Natural killer cell treated with Interleukin-12 subunit alpha and Interleukin-12 subunit beta and Interleukin-15 and Interleukin-18, amount 100 ng/mL, for 72 hours (primary cell): ENCODE data around the gene RUNDC3A. TPM values are rescaled to one million over a fixed set of nuclear protein-coding genes. Genes with fewer than 3 reads are reported as not detected.

Source experiments
- ATAC-seq, 2 donors: fragments of 150-1000 bp; cut with Tn5 transposase in 1 of 2; sonication (Bioruptor Pico), chemical (Tn5 transposase) in 1 of 2; 2 replicates each; pipeline ENCODE4 v1.10.0; 2021
- DNase-seq: peaks from one replicate; pipeline ENCODE4 v3.0.0; 2022; ENCODE audit warnings: low spot score
- H3K27ac Mint-ChIP-seq, 2 donors: 1 replicate in 1 of 2; 2 replicates in 1 of 2; pipeline ENCODE4 v1.8.0; 2022; ENCODE audit warnings: mixed read lengths in 2 of 2, mild to moderate bottlenecking in 1 of 2, moderate library complexity in 1 of 2
- H3K27me3 Mint-ChIP-seq, 2 donors: 1 replicate in 1 of 2; 2 replicates in 1 of 2; pipeline ENCODE4 v1.8.0; 2022; ENCODE audit warnings: mixed read lengths in 2 of 2
- H3K36me3 Mint-ChIP-seq: one replicate; pipeline ENCODE4 v1.8.0; 2022; ENCODE audit warnings: mixed read lengths
- H3K4me1 Mint-ChIP-seq, 2 donors: 1 replicate in 1 of 2; 2 replicates in 1 of 2; pipeline ENCODE4 v1.8.0; 2022; ENCODE audit warnings: low read depth in 2 of 2, mixed read lengths in 2 of 2, mild to moderate bottlenecking in 1 of 2
- H3K4me3 Mint-ChIP-seq: one replicate; pipeline ENCODE4 v1.8.0; 2022; ENCODE audit warnings: mixed read lengths
- H3K9me3 Mint-ChIP-seq: 2 replicates; pipeline ENCODE4 v1.8.0; 2022; ENCODE audit warnings: mixed read lengths
- total RNA-seq, 2 donors: library from RNA; stranded (reverse); gene quantifications; one replicate each; pipeline ENCODE4 v1.2.3, GENCODE V29; 2022

The RUNDC3A gene
- under 1 TPM in 1 of 2 donors, not detected in 1; 0.48 TPM for total RNA-seq

DNA sequence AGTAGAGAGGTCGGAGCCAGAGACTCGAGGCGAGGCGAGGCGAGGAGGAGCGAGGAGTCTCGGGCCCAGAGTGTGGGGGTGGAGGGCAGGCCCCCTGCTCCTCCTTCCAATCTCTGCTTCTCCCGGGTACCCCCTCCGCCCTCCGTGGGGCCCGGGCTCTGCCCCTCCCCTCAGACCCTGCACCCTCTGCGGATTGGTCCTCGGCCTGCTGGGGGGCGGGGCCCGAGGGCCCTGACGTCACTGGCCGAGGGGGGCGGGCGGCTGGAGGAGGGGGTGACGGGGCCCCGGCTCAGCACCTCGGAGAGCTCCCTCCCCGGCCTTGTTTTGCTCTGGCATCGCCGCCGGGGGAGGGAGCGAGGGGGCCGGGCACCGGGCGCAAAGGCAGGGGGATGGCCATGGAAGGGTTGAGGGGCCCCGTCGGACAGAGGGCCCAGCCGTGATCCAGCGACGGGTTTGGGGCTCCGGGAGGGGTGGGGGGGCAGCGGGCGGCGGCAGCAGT, at the start of gene RUNDC3A:
Gene RUNDC3A (plus strand): TSS at position 282 of the 499 bp plus-strand sequence. CDS start 232 bp downstream, outside the sequence.
- Mint-ChIP-seq H3K4me1 (peaks cover 16 to 20% of the 10 kb centered on the region in 2 donors), H3K36me3 (no peaks in the 10 kb centered on the region), H3K4me3 (peak within 1 kb of the TSS; percentile 44), H3K27me3 (peaks cover 22 to 23% of the 10 kb centered on the region in 2 donors), H3K27ac (no peak within 1 kb of the TSS), H3K9me3 (no peaks in the 10 kb centered on the region)
- peak; percentile 90 to 95 for ATAC-seq
- peak; percentile 81 for DNase-seq

DNA sequence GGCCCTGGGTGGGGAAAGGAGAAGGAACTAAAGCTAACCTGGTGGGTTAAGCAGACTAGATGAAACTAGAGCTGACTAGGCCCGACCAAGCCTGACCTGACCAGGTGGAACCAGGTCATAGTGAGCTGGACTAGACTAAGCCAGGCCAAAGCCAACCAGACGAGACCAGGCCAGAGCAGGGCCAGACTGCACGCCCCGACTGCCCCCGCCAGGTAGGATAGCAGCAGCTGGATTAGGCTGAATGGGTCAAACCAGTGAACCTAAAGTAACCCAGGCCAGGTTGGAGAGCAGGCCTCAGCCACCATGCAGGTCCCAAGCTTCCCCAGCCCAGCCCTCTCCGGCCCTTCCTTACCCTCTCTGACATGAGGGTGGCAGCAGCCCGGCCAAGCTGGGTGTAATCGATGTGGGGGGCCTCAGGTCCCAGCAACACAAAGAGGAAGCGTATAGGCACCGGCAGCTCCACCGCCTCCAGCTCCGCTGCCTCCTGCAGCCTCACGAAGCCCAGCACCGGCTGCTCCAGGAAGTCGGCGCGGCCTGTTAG, 49.5 kb upstream of the RUNDC3A start:
- DNase-seq = no peak
- Mint-ChIP-seq H3K27me3 (peaks cover 4 to 8% of the 10 kb centered on the region in 2 donors), H3K36me3 (no peaks in the 10 kb centered on the region), H3K4me3 (no peak overlapping the region), H3K9me3 (no peaks in the 10 kb centered on the region), H3K4me1 (no peaks in the 10 kb centered on the region), H3K27ac (no peak overlapping the region)
- peak in 1 of 2 donors; percentile 6 for ATAC-seq

DNA sequence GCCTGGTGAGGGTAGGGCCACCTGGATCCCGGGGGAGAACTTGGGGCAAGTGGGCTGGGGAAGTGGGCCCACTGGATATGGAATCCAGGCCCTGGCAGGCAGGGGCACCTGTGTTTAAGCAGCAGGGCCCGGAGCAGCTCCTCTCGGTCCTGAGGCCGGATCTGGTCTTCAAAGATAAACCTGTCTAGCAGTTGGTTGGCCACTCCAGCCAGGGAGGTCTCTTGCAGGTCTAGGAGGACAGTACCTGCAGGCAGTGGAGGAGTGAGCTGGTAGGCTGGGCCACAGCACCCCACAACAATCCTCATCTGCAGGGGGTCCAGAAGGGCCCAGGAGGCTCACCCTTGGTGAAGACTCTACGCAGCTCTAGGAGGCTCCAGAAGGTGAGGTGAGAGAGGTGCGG, 48.1 kb upstream of the RUNDC3A start:
- Mint-ChIP-seq H3K4me3 (no peak overlapping the region), H3K4me1 (no peaks in the 10 kb centered on the region), H3K27ac (no peak overlapping the region), H3K27me3 (peaks cover 4 to 8% of the 10 kb centered on the region in 2 donors), H3K9me3 (no peaks in the 10 kb centered on the region), H3K36me3 (no peaks in the 10 kb centered on the region)
- DNase-seq (no peak), ATAC-seq (no peak)

DNA sequence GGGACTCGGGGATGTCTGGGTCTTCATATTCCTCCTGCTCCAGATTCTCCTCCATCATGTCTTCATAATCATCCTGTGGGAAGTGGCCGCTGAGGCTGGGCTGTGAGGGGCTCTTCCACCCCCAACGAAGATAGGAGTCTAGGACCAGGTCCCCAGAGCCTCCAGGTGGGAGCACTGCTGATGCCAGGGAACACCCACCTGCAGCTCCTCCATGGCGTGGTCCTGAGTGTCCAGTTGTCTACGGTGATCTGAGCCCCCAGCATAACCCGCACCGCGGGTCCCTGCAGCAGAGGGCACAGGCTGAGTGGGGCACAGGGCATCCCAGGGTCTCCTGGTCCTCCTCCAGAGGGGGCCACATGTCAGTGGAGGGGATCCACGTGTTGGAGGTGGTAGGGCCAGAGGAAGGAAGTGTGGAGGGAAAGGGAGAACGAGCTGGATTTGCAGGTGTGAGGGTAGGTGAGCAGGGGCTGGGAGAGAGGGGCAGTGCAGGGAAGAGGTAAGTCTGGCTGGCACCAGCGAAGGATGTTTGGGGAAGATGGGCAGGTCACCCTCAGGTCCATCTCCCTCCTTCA, 45.7 kb upstream of the RUNDC3A start:
- Mint-ChIP-seq H3K4me3 (no peak overlapping the region), H3K4me1 (no peaks in the 10 kb centered on the region), H3K36me3 (no peaks in the 10 kb centered on the region), H3K27me3 (no peaks in the 10 kb centered on the region), H3K27ac (no peak overlapping the region), H3K9me3 (no peaks in the 10 kb centered on the region)
- DNase-seq (no peak), ATAC-seq (no peak)

DNA sequence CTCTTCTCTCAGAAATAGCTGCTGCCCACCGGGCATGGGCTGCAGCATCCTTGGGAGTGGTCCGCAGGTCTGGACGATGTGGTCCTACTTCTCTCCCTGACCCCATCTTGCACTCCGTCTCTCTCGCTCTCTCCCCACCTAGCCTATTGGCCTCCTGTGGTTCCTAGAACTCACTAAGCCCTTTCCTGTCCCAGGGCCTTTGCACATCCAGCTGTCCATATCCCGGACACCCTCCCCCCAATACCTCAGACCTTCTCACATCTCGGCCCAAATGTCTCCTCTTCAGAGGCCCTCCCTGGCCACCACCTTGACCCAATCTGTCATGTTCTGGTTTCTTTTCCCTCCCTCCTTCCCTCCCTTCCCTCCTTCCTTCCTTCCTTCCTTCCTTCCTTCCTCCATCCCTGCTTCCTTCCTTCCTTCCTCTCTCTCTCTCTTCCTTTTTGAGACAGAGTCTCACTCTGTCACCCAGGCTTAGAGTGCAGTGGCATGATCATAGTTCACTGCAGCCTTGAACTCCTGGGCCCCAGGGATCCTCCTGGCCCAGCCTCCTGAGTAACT, 45.0 kb upstream of the RUNDC3A start:
- H3K4me1 Mint-ChIP-seq = no peaks in the 10 kb centered on the region
- H3K9me3 Mint-ChIP-seq = no peaks in the 10 kb centered on the region
- H3K27me3 Mint-ChIP-seq = no peaks in the 10 kb centered on the region
- ATAC-seq = no peak
- H3K4me3 Mint-ChIP-seq = no peak overlapping the region
- H3K27ac Mint-ChIP-seq = peak overlapping the region in 1 of 2 donors; percentile 28
- no peak for DNase-seq
- no peaks in the 10 kb centered on the region for H3K36me3 Mint-ChIP-seq

DNA sequence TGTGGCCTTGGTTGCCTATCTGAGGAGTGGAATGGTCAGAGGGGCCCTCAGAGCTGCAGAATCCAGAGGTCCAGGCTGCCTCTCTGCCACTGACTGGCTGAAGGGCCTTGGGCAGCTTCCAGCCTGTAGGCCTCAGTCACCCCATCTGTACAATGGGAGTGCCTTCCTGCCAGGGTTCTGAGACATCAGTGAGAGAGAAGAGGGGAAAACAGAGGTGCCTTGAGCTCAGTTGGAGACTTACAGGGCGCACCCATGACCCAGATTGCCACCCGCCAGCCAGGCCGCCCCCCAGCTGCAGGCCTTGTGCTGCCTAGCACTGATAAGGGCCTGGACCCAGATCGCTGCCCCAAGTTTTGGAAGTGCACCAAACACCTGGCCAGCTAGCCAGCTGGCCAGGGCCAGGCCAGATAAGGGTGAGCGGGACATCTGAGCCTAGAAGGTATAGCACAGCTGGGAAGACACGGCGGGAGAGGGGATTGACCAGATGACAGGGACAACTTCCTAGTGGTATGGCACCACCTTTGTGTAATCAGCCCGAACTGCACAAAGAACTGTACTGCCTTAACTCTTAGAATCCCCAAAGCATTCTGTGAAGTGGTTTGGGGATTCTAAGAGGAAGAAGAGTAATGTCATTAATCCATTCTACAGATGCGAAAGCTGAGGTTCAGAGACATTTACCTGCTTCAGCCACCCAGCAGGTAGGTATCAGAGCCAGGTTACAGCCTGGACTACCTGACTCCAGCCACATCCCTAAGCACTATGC, 41.8 kb upstream of the RUNDC3A start:
- H3K27ac Mint-ChIP-seq = no peak overlapping the region
- no peak overlapping the region for H3K4me3 Mint-ChIP-seq
- H3K4me1 Mint-ChIP-seq = no peaks in the 10 kb centered on the region
- H3K36me3 Mint-ChIP-seq = no peaks in the 10 kb centered on the region
- no peaks in the 10 kb centered on the region for H3K27me3 Mint-ChIP-seq
- no peaks in the 10 kb centered on the region for H3K9me3 Mint-ChIP-seq
- DNase-seq (no peak), ATAC-seq (no peak)

DNA sequence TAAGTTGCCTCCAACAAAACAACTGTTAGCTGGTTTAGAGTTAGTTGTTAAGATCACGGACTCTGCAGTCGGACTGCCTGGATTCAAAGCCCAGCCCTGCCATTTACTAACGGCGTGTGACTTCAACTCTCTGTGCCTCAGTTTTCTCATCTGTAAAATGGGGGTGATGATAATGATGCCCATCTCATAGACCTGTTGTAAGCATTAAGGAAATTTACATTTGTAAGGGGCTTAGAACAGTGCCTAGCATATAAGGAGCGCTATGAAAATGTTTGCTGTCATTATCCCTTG, 41.3 kb upstream of the RUNDC3A start:
- ATAC-seq = no peak
- DNase-seq = no peak
- Mint-ChIP-seq H3K4me3 (no peak overlapping the region), H3K36me3 (no peaks in the 10 kb centered on the region), H3K27me3 (no peaks in the 10 kb centered on the region), H3K27ac (no peak overlapping the region), H3K9me3 (no peaks in the 10 kb centered on the region), H3K4me1 (no peaks in the 10 kb centered on the region)

DNA sequence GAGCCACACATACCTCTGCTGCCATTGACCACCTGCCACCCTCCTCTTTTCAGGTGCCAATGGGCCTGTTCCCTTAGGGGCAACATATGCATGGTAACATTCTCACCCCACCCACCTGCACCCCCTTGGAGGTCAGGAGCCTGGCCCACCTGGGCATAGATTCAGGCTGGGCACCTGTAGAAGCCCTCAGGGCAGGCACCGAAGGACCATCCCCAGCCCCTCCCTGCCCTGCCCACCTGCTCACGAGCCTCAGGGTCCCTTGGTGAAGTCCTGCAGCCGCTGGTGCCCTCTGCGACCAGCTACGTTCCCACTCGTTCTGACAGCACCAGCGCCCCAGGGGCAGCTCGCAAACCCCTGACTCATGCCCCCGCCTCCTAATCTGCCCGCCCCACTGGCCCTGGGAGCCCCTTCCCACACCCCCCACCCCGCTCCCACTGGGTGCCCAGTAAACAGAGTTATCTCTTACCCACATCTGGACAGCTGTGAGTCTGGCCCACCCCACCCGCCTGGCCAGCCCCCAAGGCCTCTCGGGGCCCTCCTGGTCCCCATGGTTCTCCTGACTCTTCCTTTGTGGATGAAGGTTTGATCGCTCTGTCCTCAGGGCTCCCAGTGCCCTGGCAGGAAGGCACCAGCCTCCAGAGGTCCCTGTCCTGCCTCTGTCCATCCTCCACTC, 40.4 kb upstream of the RUNDC3A start, which contains the start of gene SLC4A1:
Gene SLC4A1 (minus strand): TSS at position 318 of the 673 bp plus-strand sequence. CDS start 5,269 bp downstream, outside the sequence.
- H3K9me3 Mint-ChIP-seq = no peaks in the 10 kb centered on the region
- H3K4me3 Mint-ChIP-seq = no peak within 1 kb of the TSS

DNA sequence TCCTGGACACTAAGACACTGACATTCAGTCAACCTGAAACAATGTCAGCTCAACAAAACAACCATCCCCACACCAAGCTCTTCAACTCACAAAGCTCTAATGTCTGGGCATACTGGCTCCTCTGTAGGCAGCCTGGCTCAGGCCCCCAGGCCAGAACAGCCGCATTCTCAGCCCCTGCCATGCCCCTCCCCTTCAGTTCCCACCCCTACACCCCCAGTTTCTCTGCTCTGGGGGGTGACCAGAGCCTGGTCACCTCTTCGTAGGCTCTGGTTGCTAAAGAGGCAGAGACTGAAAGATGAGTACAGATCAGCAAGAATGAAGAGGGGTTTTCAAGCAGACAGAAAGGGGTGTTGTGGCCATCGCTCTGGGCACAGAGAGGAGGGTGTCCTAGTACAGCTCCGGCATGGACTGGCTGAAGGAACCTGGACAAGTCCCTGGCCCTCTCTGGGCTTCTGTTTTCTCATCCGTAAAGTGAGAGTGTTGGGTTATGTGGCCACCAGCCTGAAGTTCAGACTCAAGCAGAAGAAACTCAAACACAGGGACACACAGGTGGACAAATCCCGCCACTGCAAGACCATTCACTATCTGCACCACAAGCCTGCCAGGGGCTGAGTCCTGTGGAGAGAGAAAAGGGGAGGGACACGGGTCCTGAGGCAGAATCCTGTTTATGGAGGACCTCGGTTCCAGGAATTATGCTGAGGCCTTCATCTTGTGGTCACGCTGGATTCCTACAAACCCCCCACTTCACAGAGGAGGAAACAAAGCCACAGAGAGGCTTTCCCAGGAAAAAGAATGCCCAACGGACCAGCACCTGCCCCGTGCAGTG, 39.5 kb upstream of the RUNDC3A start:
- no peaks in the 10 kb centered on the region for H3K9me3 Mint-ChIP-seq
- DNase-seq = no peak
- no peaks in the 10 kb centered on the region for H3K4me1 Mint-ChIP-seq
- ATAC-seq = no peak
- H3K36me3 Mint-ChIP-seq = no peaks in the 10 kb centered on the region
- peak overlapping the region in 1 of 2 donors; percentile 5 for H3K27ac Mint-ChIP-seq
- H3K27me3 Mint-ChIP-seq = no peaks in the 10 kb centered on the region
- H3K4me3 Mint-ChIP-seq = no peak overlapping the region

More for the DNA sequence above, 40.4 kb upstream of the RUNDC3A start, which contains the start of gene SLC4A1:
- ATAC-seq (no peak), DNase-seq (no peak)
- Mint-ChIP-seq H3K27me3 (no peaks in the 10 kb centered on the region), H3K27ac (peak within 1 kb of the TSS in 1 of 2 donors; percentile 5), H3K36me3 (no peaks in the 10 kb centered on the region), H3K4me1 (no peaks in the 10 kb centered on the region)

DNA sequence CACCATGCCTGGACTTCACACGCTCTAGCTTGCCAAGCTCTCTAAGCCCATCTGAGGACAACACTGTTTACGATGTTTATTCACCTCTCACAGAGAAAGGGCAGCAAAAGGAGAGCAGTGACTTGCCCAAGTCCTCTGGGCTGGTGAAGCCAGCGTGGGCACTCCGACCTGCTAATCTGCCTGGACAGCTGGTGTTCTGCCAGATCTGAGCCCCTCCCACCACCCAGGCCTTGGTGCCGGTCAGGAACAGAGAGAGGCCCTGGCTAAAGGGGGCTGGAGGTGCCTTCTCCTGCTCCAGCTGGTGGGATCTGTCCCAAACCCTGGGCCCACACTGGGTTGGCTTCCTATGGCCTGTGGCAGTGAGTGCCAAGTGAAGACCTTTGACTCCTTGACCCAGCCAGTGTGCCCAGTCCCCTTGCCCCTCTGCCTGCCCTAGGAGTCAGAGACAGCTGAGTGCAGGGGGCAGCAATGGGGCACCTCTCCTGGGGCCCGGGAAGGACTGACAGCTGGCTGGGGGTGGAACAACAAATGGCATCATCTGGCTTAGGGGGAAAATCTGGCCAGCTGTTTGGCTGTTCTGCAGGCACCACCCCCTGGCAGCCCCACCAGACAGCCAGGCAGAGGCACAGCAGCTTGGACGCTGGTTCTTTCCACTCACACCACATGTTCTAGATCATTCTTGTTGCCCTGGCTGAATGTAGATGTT, 38.7 kb upstream of the RUNDC3A start:
- no peaks in the 10 kb centered on the region for H3K36me3 Mint-ChIP-seq
- DNase-seq (no peak), ATAC-seq (no peak)
- no peak overlapping the region for H3K27ac Mint-ChIP-seq
- no peaks in the 10 kb centered on the region for H3K27me3 Mint-ChIP-seq
- H3K9me3 Mint-ChIP-seq = no peaks in the 10 kb centered on the region
- H3K4me1 Mint-ChIP-seq = no peaks in the 10 kb centered on the region
- H3K4me3 Mint-ChIP-seq = no peak overlapping the region

DNA sequence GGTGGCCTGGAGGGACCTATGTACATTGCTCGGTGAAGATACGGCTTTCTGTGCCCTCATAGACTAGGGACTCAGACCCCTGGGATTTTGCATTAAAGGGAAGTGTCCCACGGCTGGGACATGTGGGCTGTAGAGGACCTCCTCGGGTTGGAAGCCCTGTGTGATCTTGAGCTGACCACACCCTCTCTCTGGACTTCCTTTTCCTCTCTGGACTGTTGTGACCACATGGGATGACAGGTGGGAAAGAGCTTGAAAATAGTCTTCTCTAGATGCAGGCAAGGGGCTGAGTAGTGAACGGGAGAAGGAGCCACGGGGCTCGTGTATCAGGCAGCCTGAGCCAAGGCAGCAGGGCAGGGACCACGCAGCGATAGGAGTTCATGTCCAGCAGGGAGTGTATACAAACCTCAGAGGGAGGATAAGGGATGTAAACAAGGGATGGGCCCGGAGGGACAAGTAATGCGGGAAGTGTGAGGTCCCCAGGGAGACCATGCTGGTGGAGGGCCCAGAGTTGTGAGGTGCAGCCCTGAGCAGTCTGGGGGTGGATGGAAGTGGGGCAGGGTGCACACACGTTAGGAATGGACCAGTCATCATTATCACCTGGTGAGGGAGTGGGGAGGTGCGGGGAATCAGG, 36.0 kb upstream of the RUNDC3A start:
- Mint-ChIP-seq H3K4me3 (no peak overlapping the region), H3K9me3 (no peaks in the 10 kb centered on the region), H3K27ac (peak overlapping the region in 1 of 2 donors; percentile 43), H3K27me3 (no peaks in the 10 kb centered on the region), H3K4me1 (no peaks in the 10 kb centered on the region), H3K36me3 (no peaks in the 10 kb centered on the region)
- ATAC-seq (no peak), DNase-seq (no peak)

DNA sequence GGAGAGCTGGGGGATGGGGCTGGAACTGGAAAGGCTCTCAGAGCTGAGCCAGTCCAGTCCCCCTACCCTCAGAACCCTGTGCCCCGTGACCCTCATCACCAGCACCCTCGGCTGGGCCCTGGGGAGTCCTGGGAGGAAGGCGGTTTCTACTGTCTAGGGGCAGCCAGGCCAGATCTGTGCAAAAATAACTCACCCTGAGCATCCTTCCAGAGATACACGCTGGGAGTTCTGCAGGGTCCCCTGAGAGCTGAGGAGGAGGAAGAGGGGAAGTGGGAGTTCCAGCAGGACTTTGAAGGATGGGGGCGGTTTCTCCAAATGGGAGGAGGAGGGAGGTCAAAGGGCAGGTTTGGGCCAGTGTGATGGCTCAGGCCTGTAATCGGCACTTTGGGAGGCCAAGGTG, 35.4 kb upstream of the RUNDC3A start:
- Mint-ChIP-seq H3K9me3 (no peaks in the 10 kb centered on the region), H3K36me3 (no peaks in the 10 kb centered on the region), H3K27ac (peak overlapping the region in 1 of 2 donors; percentile 43), H3K4me1 (peaks cover 0 to under 1% of the 10 kb centered on the region in 2 donors), H3K4me3 (no peak overlapping the region), H3K27me3 (no peaks in the 10 kb centered on the region)
- DNase-seq (no peak), ATAC-seq (no peak)
